GM21529 (cell line): ENCODE data around the gene ATF7IP.

Source experiments
- ATAC-seq: cut with Tn5 transposase; IDR thresholded peaks from one replicate; pipeline ENCODE4 v1.9.1; 2021; ENCODE audit not compliant: unreplicated experiment

Gene ATF7IP

DNA sequence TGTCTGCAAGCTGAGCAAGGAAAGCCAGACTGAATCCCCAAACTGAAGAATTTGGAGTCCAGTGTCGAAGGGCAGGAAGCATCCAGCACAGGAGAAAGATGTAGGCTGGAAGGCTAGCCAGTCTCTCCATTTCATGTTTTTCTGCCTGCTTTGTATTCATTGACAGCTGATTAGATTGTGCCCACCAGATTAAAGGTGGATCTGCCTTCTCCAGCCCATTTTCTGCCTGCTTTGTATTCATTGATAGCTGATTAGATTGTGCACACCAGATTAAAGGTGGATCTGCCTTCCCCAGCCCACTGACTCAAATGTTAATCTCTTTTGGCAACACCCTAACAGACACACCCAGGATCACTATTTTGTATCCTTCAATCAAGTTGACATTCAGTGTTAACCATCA is 116.9 kb downstream of the ATF7IP start:
- ATAC-seq: no peak

DNA sequence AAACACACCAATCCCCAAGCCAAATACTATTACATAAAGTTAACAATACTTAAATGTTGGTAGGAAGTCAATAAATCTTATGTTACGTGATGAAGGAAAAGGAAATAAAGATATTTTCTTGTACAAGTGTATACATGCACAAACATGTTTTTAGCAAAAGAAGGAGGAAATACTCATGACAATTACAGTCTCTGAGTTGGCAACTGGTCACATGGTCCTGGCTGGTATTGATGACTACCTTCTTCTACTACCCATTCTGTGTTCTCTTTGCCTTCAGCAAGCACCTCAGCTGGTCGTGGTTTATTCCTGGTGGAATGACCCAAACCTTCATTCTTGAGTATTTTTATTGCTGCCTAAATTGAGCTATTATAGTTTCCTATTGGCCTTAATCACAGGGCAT is 117.4 kb downstream of the ATF7IP start:
- ATAC-seq: no peak

DNA sequence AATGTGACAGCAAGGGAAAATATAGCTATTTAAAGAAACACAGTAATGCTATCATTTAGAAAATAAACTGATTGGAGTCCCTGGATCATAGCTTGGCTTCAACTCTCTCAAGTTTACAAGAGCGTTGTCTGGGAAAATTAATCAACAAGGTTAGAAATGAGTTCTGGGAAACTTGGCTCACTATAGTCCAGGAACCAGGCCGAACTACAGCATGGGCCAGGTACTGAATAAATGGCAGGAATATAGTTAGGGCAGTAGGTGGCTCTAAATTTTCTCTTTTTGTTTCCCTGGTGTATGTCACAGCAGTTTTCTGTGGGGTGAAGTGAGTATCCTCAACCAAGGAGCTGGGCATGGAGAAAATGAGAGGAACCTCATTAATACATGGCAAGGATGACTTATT is 129.8 kb downstream of the ATF7IP start:
- no peak for ATAC-seq

DNA sequence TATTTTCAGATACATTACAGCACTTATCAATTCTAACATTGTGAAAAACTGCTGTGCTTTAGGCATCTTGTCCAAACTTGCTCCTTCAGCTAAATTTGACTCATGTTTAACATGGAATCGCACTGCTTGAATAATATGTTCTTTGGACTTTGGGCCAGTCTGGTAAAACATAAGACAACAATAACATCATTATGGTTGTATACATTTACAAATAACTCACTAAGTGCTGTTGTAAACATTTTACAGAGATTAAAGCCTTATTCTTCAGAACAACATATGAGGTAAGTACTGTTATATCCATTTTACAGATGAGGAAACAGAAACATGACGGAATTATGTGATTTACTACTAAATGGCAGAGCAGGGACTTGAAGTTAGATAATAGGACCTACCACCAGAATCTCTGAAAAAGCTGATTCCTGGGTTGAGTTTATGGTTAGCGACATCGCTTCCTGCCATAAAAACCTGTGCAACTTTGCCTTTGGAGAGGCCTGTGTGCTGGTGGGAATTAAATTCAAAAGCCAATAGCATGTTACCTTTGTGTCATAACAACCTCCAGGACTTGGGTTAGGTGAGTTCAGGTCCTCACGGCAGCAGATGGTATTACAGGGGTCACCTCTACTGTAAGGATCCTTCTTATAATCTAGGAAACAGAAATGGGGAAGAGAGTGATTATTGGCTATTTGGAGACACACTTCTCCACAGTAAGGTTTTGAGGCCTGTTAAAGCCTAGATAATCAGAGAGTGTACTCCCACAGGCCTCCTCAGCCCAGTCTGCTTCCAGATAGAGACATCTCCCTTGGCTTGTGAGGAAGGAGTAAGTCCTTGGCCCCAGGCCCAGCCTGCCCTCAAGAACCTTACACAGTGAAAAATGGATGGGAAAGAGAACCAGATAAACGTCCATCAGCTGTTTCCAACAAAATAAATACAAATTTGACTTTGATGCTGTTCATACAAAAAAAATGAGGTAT is 140.4 kb downstream of the ATF7IP start:
- ATAC-seq: no peak

DNA sequence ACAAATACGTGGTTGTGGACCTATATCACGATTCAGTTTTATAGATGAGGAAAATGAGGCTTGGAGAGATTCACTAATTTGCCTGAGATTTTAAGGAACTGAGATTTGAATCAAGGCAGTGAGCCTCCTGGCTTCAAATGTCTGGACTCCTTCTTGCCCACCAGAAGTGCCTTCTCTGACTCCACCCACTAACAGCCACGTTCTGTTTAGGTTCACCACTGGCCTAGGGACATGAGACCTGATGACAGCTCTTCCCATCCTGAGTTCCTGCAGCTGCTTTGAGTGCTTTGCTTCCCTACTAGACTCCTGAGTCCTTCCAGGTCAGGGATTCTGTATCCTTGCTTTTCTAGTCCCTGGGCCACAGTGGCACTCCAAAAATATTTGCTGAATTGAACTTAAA is 145.1 kb downstream of the ATF7IP start:
- no peak for ATAC-seq

DNA sequence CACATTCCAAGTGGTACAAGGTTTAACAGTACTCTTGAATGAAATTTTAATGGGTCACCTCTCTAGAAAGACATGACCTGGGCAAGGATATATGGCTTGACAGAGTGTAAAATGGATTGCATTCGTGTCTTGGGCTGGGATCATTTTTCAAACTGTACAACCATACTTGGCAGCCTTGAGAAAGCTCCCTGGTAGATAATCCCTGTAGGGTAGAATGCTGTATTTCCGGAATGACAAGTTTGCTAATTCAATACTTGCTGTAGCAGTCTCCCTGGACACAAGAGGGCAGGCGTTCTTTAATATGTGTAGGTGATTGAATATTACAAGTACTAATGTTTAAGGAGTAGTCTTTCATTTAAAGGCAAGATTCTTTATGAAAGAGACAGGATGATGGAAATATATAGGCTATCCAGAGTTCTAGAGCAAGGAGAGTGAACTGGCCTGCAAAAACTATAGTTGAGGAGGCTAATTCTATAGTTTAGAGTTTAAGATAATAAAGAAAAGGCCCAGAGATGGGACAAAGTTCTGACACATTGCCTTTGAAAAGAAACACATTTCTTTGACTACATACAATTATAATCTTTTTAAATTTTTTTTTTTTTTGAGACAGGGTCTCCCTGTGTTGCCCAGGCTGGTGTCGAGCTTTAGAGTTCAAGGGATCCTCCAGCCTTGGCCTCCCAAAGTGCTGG is 148.8 kb downstream of the ATF7IP start:
- ATAC-seq: no peak

DNA sequence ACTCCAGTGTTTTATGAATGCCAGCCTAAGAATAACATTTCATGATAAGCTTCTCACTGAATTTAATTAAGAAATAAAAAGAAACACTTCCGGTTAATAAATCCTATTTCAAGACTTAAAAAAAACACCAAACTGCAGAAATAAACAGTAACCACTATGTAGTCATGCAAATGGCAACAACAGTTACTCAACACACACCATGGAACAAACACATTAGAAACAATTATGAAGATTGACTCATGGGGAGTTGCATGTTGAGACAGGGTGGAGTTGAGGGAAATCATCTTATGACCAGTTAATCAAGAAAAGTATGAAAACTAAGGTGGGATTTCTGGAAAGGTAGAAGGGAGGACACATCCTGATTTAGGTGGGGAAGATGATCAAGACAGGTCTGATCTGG is 149.5 kb downstream of the ATF7IP start:
- no peak for ATAC-seq

DNA sequence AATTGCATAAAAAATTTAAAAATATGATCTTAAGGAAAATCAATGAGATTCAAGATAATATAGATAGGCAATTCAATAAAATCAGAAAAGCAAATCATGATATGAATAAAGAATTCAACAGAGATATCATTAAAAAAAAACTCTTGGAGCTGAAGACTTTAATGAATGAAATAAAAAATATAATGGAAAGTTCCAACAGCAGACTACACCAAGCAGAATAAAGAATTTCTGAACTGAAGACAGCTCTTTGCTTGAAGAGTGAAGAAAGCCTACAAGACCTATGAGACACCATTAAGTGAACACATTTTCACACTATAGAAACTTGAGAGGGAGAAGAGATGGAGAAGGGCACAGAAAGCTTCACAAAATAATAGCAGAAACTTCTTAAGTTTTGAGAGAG is 156.3 kb downstream of the ATF7IP start:
- ATAC-seq: no peak

DNA sequence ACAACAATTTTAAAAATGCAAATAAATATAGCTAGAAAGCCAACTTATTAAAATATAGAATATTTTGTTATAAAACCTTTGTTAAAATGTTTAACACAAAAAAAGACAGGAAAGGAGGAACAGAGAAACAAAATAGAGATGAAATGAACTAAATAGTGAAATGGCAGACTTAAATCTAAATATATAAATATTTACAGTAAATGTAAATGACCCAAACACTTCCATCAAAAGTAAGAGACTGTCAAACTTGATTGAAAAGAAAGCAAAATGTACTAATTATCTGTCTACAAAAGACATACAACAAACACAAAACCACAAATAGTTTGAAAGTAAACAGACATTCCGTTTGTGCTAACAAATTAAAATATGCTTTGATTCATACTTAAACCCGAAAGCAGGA is 160.5 kb downstream of the ATF7IP start:
- ATAC-seq: no peak

DNA sequence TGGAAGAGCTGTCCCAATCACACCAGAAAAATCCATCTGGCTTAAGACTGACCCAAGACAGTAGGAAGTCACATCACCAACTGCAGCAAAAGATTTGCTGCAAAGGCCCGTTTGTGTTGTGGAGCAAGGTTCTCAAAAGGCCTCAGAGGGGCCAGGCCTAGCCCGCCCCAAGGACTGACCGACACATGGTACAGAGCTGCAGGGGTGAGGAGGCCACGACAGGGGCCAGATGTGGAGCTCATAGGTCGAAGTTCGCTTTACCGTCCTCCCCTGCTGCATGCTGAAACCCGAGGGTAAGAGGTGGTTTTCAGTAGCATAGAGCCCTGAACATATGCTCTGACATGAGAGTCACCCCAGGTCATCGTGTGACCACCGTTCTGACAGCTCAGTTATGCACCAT is 166.7 kb downstream of the ATF7IP start:
- ATAC-seq: no peak

DNA sequence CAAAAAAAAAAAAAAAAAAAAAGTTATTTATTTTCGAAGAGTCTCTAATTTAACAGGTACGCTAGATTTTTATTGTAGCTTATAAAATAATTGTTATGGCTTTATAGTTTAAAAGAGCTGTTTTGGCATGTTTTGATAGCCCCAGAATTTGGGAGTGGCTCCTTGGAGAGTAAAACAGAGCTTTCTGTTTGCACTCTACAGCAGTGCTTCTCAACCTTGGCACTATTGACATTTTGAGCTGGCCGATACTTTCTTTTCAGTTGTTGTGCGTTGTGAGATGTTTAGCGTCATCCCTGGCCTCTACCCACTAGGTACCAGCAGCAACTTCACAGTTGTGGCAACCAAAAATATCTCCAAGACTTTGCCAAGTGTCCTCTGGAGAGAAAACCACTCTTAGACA is 171.6 kb downstream of the ATF7IP start:
- ATAC-seq: no peak

DNA sequence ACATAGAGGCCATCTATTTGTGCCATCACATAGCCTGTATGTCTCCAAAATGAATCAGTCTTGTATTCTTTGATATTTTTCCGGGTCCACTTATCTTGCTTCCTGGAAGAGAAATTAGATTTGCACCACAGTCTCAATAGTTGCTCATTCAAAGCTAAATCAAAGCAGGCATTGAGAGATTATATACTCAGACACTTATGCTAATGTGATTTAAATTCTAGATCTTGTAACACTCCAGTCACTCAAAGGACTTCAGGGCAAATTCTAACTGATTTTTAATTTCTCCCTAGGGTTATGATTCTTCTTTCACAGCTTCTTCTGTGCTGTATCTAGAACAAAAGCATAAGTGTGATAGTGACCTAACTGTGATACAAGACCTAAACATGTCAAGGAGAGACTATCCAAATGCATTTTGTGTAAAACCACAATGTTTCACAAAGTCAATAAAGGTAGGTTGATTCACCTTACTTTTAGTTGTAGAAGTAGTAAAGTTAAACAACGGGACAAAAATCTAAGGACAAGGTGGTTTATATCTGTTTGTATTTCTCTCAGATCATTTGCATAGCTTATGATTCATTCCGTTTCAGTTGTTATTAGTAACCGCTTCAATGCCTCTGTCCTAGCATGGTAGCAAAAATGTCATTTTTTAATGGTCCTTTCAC is 175.4 kb downstream of the ATF7IP start:
- ATAC-seq: no peak

DNA sequence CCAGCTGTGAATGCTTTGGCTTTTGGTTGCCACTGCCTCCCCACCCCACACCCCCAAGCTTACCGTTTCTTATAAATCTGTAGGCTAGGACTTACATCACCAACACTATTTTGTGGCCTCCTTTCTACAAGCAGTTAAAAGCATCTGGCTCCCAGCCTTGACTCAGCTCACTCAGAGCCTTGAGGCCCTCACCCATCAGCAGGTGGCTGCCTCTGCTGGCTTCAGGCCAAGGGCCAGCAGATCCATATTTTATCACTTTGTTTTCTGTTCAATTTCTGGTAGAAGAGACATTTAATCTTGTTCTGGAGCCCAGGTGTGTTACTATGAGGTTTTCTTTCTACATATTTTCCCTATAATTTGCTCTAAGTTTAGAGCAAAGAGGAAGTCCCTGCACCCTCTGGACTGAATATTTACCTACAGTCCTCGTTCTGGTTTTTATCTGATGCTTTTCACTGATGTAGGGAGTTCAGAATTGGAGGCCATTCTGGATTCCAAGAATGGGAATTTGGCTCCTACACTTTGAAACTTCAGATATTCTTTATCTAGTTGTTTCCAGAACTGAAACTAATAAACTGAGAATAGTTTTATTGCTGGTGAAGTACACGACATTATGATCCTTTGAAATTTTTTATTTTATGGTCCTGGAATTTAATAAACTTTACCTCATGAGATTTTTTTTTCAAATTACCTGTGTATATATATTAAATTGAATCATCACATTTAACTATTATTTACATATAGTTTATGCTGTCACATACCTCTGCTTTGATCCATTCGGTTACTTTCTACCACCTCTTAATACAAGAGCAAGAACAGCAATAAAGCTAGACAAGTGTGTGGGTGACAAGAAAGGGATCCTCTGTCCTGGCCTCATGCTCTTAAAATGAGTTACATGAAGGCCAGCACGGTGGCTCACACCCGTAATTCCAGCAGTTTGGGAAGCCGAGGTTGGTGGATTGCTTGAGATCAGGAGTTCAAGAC is 180.0 kb downstream of the ATF7IP start:
- no peak for ATAC-seq

DNA sequence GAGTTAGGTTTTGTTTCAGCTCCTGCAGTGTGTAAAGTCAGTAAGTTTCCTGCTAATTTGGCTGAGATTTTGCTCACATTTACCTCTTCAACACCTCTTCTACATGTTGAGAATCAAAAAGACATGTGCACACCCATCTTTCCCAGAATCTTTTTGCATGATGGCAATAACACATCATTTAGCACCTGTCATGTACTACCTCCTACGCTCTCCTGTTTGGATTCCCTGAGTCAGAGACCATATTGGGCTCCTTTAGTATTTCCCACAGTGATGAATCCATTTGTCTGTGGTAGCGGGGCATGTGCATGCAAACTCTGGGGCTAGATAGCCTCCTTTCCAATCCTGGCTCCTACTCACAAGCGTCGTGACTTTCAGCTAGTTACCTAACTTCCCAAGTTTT is 182.1 kb downstream of the ATF7IP start:
- ATAC-seq: no peak

DNA sequence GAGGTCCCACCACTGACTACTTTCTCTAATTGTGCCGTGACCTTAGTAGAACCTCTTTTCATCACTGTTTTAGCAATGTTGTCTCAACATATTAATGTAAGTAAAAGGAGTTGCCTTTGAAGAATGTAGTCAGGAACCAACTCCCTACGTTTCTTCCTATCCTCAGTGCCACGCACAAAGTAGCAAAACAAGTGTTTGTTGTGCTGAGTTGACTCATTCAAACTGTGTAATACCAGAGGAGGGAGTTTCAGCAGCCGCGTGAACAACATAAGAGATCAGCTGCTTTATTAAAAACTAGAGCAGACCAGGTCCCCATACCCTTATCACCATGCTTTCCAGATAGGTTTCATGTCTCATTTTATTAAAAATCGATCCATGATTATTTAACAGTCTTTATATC is 183.1 kb downstream of the ATF7IP start:
- ATAC-seq: no peak
